Activated CD4-positive, alpha-beta T cell treated with anti-CD3 and anti-CD28 coated beads, Interleukin-10, Interleukin-2, amounts not matched to agents 100 ng/mL and 50 ng/mL, durations not matched to agents 16 hours and 8 hours (primary cell): ENCODE data around the gene VPS37C.
"Not testable (repeated sequence)": the region's sequence is repeated elsewhere in the genome, so short reads cannot be mapped to it uniquely, and the experiment has no call there.

ENCODE experiments used
- DNase-seq: peaks from one replicate; pipeline ENCODE4 v3.0.0-alpha.2; 2020

The VPS37C gene

GRCh38 chr11:61161190-61162091 lies at the start of gene VPS37C:
Gene VPS37C, minus strand, starts transcription at chr11:61161426. Its CDS starts 22,597 bp downstream, at chr11:61138829.
- peak; percentile 95 for DNase-seq

GRCh38 chr11:61210629-61211028 lies 49.4 kb upstream of the VPS37C start:
- DNase-seq: not testable (repeated sequence)

GRCh38 chr11:61207636-61208310 lies 46.5 kb upstream of the VPS37C start:
- not testable (repeated sequence) for DNase-seq

GRCh38 chr11:61204502-61205059 lies 43.4 kb upstream of the VPS37C start:
- DNase-seq: not testable (repeated sequence)

GRCh38 chr11:61203873-61204272 lies 42.6 kb upstream of the VPS37C start:
- DNase-seq: not testable (repeated sequence)

- not testable (repeated sequence) for DNase-seq
These were observed 41.9 kb upstream of the VPS37C start, which contains the start of gene PGA3 for GRCh38 chr11:61202950-61203746. Gene PGA3, plus strand, starts transcription at chr11:61203515. Its CDS starts 50 bp downstream, at chr11:61203565.

GRCh38 chr11:61201476-61201875 lies 40.2 kb upstream of the VPS37C start:
- DNase-seq: peak; percentile 28

GRCh38 chr11:61198948-61199523 lies 37.8 kb upstream of the VPS37C start:
- DNase-seq: no peak

GRCh38 chr11:61198361-61198760 lies 37.1 kb upstream of the VPS37C start:
- no peak for DNase-seq

- no peak for DNase-seq
These were observed 34.5 kb upstream of the VPS37C start for GRCh38 chr11:61195719-61196118.

GRCh38 chr11:61194981-61195695 lies 33.9 kb upstream of the VPS37C start:
- no peak for DNase-seq

GRCh38 chr11:61194169-61194671 lies 33.0 kb upstream of the VPS37C start:
- DNase-seq: no peak

- DNase-seq: no peak
These were observed 32.4 kb upstream of the VPS37C start for GRCh38 chr11:61193596-61193995.

GRCh38 chr11:61189933-61190332 lies 28.7 kb upstream of the VPS37C start:
- DNase-seq: no peak

GRCh38 chr11:61187505-61188130 lies 26.4 kb upstream of the VPS37C start:
- peak; percentile 79 for DNase-seq

GRCh38 chr11:61186504-61186903 lies 25.3 kb upstream of the VPS37C start:
- DNase-seq: no peak

- no peak for DNase-seq
These were observed 22.4 kb upstream of the VPS37C start for GRCh38 chr11:61183645-61184044.

GRCh38 chr11:61181489-61181888 lies 20.3 kb upstream of the VPS37C start:
- DNase-seq: no peak

- not testable (repeated sequence) for DNase-seq
These were observed 19.0 kb upstream of the VPS37C start for GRCh38 chr11:61180205-61180604.

- no peak for DNase-seq
These were observed 15.2 kb upstream of the VPS37C start for GRCh38 chr11:61176446-61176845.

- no peak for DNase-seq
These were observed 13.7 kb upstream of the VPS37C start for GRCh38 chr11:61174949-61175348.
